ENCODE results near the gene PRKCA.
"Not testable (repeated sequence)": the region's sequence is repeated elsewhere in the genome, so short reads cannot be mapped to it uniquely, and the experiment has no call there.

The PRKCA gene

DNA sequence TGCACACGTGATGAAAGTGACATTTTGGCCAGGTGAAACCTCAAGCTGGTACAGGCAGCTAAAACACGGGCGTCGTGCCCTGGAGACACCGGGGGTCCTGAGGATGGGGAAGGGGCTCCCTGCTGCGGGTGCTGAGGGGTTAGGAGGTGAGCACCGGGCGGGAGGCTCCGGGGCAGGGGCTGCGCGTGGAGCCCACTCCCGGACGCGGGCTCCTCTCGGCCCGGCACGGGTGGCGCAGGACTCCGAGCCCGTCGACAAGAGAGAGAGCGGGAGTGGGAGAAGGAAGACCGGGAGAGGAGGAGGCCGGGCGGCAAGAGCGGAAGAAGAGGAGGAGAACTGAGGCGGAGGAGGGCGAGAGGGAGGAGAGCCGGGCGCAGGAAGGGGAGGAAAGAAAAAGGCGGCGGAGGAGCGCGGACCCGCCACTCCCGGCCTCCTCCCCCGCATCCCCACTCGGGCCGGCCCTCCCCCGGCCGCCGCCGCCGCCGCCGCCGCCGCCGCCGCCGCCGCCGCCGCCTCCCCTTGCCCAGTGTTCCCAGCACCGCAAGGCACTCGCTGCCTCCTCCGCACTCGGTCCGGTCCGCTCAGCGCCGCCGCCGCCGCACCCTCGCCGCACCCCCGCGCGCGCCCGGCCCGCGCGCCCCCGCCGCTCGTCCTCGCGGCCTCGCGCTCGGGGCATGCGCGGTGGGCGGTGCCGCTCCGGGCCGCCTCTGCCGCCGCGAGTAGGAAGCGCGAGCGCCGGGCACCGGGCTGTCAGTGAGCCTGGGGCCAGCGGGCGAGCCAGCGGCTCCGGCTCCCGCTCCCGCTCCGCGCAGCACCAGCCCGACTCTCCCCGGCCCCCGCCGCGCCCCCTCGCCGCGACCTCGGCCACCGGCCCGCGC lies at the start of gene PRKCA:
TSS of gene PRKCA (plus strand) at position 750 of the 878 bp plus-strand sequence.
- H3K4me1 ChIP-seq (ENCODE audit: low read length): peaks cover 10% of the 10 kb centered on the region
- no peaks in the 10 kb centered on the region for H3K36me3 ChIP-seq (replicated peaks; ENCODE audit: low read depth, low read length)
- H3K4me3 ChIP-seq (ENCODE audit: low read length): peak within 1 kb of the TSS; percentile 91
- TF ChIP-seq EZH2phosphoT487 (IDR thresholded peaks at IDR 0.05; ENCODE audit: low read depth) (no peak), CTCF (IDR thresholded peaks at IDR 0.05; ENCODE audit: low read depth, low read length) (no peak)
- H2AFZ ChIP-seq (ENCODE audit: low read depth, low read length): peak within 1 kb of the TSS; percentile 88
- no peaks in the 10 kb centered on the region for H3K9me3 ChIP-seq (ENCODE audit: insufficient read depth, low read length)
- H4K20me1 ChIP-seq (ENCODE audit: insufficient read depth, low read length): no peaks in the 10 kb centered on the region; the same call in 1 of the 2 replicates
- H3K27me3 ChIP-seq (ENCODE audit: low read depth, low read length): peaks cover 30% of the 10 kb centered on the region
- no peak within 1 kb of the TSS for H3K27ac ChIP-seq (ENCODE audit: low read length)
- H3K79me2 ChIP-seq (ENCODE audit: low read length): no peaks in the 10 kb centered on the region
- peak within 1 kb of the TSS; percentile 64 for H3K9ac ChIP-seq (ENCODE audit: low read length)
- H3K4me2 ChIP-seq (ENCODE audit: low read length): peak within 1 kb of the TSS; percentile 96

- not testable (repeated sequence) for H2AFZ ChIP-seq (ENCODE audit: low read depth, low read length); H3K27me3 ChIP-seq (ENCODE audit: low read depth, low read length); H3K4me3 ChIP-seq (ENCODE audit: low read length); H3K4me1 ChIP-seq (ENCODE audit: low read length); H3K4me2 ChIP-seq (ENCODE audit: low read length); H3K79me2 ChIP-seq (ENCODE audit: low read length); H3K9ac ChIP-seq (ENCODE audit: low read length); H3K9me3 ChIP-seq (ENCODE audit: insufficient read depth, low read length); H3K27ac ChIP-seq (ENCODE audit: low read length); H3K36me3 ChIP-seq (replicated peaks; ENCODE audit: low read depth, low read length); H4K20me1 ChIP-seq (ENCODE audit: insufficient read depth, low read length)
These were observed 49.0 kb upstream of the PRKCA start for GRCh38 chr17:66253458-66253857.

DNA sequence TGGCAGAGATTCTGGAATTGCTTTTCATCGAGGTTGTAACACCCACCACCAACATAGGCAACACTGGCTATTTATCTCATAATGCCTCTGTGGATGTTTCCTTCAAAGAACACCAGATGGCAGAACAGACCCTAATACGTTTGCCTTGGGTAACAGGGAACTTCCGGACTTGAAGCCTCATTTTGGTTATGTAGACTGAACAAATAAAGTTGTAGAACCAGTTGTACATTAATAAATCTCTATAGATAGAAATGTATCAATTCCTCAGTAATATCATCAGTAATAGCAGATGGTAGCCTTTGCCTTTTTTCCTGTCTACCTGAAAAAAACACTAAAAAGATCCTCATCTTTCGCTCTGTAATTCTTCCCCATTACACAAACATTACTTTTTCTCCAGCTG lies 47.3 kb upstream of the PRKCA start:
- Histone ChIP-seq H3K27me3 (ENCODE audit: low read depth, low read length) (peaks cover 3% of the 10 kb centered on the region; the same call in 1 of the 2 replicates), H3K36me3 (replicated peaks; ENCODE audit: low read depth, low read length) (no peaks in the 10 kb centered on the region), H2AFZ (ENCODE audit: low read depth, low read length) (peak overlapping the region; percentile 91), H3K27ac (ENCODE audit: low read length) (no peak overlapping the region), H4K20me1 (ENCODE audit: insufficient read depth, low read length) (no peaks in the 10 kb centered on the region), H3K9me3 (ENCODE audit: insufficient read depth, low read length) (no peaks in the 10 kb centered on the region), H3K4me1 (ENCODE audit: low read length) (0 out of 2 replicates have a peak, but pooled peaks cover 4% of the 10 kb centered on the region), H3K9ac (ENCODE audit: low read length) (no peak overlapping the region), H3K79me2 (ENCODE audit: low read length) (no peaks in the 10 kb centered on the region), H3K4me2 (ENCODE audit: low read length) (peak overlapping the region; percentile 41), H3K4me3 (ENCODE audit: low read length) (peak overlapping the region; percentile 47)
- TF ChIP-seq EZH2phosphoT487 (IDR thresholded peaks at IDR 0.05; ENCODE audit: low read depth): no peak
- TF ChIP-seq CTCF (IDR thresholded peaks at IDR 0.05; ENCODE audit: low read depth, low read length): peak; percentile 82

DNA sequence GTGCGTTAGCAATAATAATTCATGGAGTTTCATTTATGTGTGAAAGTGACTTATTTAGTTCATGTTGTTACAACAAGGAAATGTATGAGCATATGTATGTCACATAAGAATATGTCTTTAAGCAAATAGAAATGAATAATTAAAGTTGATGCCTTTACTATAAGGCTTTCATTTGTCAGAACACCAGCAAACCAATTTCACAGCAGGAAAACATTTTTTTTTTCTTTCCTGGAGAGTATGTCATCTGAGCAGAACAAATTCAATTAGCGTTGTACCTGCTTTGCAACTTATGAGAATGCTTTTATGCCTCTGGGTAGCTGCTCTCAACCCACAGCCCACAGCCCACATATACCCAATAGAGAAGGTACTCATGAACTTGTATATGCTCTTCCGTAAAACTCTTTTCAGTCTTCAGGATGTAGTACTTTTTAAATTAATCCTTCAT lies 46.9 kb upstream of the PRKCA start:
- Histone ChIP-seq H4K20me1 (ENCODE audit: insufficient read depth, low read length) (no peaks in the 10 kb centered on the region), H3K4me1 (ENCODE audit: low read length) (0 out of 2 replicates have a peak, but pooled peaks cover 4% of the 10 kb centered on the region), H3K79me2 (ENCODE audit: low read length) (no peaks in the 10 kb centered on the region), H3K9me3 (ENCODE audit: insufficient read depth, low read length) (no peaks in the 10 kb centered on the region), H3K4me3 (ENCODE audit: low read length) (peak overlapping the region; percentile 47), H3K27ac (ENCODE audit: low read length) (no peak overlapping the region), H3K36me3 (replicated peaks; ENCODE audit: low read depth, low read length) (no peaks in the 10 kb centered on the region), H3K27me3 (ENCODE audit: low read depth, low read length) (peaks cover 6% of the 10 kb centered on the region; the same call in 1 of the 2 replicates), H3K9ac (ENCODE audit: low read length) (no peak overlapping the region), H3K4me2 (ENCODE audit: low read length) (peak overlapping the region; percentile 41), H2AFZ (ENCODE audit: low read depth, low read length) (peak overlapping the region; percentile 91)
- no peak for TF ChIP-seq CTCF (IDR thresholded peaks at IDR 0.05; ENCODE audit: low read depth, low read length)
- TF ChIP-seq EZH2phosphoT487 (IDR thresholded peaks at IDR 0.05; ENCODE audit: low read depth): no peak
